Activated T-cell treated with anti-CD3 and anti-CD28 coated beads for 48 hours (primary cell): Measurements from ENCODE around the gene TMEM138.

Source experiments
- DNase-seq: peaks from one replicate; pipeline ENCODE4 v3.0.0-alpha.2; 2020; ENCODE audit warnings: low read depth

TMEM138 gene

DNA sequence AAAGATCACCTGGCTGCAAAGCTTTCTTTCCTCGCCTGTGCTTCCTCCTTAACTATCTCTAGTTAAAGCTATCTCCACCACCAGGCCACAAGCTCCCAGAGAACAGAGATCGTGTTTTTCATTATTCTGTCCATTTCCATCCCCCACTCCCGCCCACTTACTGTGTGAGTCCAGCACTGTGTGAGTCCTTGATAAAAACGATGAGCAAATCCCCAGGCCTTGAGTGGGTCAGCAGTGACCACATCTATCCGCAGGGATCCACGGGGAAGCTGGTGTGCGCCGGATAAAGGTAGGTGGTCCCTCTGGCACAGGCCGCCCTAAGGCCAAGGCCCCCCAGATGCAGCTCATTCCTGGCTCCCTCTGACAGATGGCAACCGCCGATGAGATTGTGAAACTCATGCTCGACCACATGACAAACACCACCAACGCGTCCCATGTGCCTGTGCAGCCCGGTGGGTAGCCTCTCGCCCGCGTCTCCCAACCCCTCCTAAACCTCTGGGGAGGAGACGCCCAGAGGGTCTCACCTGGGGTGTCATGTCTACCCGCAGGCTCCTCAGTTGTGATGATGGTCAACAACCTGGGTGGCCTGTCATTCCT, 19.9 kb upstream of the TMEM138 start:
- DNase-seq: no peak

DNA sequence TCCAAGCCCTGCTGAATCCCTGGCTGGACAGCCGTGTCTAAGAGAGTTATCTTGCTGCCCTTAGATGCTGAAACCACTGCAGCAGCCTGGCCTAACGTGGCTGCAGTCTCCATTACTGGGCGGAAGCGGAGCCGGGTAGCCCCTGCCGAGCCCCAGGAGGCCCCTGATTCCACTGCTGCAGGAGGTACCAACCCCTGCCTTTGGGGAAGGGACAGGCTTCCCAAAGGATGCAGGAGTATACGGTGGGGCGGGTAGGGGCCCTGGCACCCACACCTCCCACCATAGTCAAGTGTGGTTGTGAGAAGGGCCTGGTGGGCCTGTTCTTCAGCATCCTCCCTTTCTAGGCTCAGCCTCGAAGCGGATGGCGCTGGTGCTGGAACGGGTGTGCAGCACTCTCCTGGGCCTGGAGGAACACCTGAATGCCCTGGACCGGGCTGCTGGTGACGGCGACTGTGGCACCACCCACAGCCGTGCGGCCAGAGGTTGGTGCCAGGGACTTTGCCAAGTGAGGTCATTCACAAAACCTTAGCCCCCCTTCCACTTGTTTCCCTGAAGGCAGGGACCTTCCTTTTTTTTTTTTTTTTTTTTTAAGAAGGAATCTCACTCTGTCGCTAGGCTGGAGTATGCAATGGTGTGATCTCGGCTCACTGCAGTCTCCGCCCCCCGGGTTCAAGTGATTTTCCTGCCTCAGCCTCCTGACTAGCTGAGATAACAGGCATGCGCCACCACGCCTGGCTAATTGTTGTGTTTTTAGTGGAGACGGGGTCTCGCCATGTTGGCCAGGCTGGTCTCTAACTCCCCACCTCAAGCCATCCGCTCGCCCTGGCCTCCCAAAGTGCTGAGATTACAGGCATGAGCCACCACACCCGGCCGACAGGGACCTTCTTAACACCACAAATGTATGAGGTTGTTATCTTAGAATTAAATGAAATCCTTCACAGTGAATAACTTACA, 18.1 kb upstream of the TMEM138 start:
- no peak for DNase-seq

DNA sequence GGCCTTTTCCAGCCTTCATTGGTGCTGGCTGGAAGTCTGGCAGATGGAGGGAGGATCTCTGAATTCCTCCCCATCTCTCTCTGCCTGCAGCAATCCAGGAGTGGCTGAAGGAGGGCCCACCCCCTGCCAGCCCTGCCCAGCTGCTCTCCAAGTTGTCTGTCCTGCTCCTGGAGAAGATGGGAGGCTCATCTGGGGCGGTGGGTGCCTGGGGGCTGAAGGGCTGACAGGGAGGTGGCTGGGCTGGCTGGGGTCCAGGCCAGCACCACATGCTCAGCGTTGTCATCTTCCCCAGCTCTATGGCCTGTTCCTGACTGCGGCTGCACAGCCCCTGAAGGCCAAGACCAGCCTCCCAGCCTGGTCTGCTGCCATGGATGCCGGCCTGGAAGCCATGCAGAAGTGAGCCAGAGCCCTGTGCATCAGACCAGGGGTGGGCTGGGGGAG, 17.0 kb upstream of the TMEM138 start:
- DNase-seq: no peak

DNA sequence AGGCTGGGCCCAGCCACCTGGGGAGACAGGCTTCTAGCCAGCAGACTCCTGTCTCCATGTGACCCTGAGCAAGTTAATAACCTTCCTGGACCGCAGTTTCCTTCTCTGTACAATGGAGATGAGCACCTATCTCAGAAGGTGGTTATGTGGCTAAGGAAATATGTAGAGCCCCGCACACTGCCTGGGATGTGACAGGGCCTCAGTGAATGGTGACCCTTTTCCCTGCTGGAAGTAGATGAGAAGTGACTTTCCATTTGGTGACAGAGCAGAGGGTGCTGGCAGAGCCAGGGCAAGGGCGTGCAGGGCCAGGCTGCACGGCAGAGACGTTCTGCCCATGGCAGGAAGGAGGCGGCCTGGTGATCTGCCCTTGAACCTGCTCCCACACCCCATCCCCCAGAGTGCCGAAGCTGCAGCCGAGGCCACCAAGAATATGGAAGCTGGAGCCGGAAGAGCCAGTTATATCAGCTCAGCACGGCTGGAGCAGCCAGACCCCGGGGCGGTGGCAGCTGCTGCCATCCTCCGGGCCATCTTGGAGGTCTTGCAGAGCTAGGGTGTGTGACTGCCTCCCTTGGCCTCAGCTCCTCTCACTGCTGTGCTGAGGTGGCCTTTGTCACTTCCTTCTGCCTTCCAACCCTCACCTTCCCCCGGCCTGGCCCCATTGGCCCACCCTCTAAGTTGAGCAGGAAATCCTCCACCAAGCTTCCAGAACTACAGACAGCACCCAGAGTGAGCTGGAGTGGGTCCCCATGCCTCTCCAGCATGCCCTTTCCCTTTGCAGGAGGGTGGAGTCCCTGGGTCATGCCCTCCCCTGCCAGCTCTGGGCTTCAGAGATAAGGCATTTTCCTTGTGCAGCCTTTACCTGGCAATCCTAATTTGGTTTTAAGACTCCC, 16.0 kb upstream of the TMEM138 start:
- no peak for DNase-seq

DNA sequence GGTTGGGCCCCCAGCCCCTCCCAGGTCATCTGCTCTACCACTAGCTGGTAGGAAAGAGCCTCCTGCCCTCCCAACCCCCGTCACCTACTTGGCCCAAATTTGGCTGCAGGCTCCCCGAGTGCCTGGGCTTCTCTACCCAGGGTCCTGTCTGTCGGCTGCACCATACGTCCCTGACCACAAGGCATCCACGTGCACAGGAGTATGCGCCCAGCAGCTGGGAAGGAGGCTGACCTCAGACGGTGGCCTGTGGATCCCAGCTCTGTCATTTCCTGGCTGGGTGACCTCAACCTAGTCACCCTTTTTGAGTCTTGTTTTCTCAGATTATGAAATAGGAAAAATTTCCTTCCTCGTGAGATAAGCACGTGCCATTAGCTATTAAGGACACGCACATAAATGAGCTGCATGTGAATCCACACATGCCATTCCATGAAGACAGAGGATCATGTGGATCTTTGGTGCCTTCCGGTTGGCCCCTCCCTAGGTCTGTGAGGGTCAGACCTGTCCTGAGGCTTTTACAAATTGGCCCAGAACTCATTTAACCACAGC, 14.2 kb upstream of the TMEM138 start:
- DNase-seq: no peak

DNA sequence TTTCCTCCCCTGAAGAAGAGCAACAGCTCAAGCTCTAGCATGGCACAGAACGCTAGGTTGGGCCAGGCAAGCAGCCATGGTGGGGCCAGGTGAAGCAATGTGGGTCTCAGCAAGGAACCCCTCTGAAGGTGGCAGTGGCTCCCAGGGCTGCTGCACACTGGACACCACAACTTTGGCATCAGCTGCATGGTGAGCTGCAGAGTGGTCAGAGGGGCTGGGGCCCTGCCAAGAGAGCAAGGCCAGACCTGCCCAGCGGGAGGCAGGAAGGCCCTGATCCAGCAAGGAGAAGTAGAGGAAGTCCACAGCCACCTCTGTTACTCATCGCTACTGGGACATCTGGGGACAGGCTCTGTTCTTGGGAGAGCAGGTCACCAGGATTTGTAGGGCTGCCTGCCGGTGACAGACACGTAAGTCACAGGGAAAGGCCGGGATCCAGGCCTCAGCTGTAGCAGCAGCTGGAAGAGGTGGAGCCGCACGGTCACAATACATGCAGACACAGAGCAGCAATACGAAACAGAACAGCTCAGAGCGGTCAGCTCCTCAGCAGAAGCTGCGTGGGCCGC, 12.9 kb upstream of the TMEM138 start:
- no peak for DNase-seq

DNA sequence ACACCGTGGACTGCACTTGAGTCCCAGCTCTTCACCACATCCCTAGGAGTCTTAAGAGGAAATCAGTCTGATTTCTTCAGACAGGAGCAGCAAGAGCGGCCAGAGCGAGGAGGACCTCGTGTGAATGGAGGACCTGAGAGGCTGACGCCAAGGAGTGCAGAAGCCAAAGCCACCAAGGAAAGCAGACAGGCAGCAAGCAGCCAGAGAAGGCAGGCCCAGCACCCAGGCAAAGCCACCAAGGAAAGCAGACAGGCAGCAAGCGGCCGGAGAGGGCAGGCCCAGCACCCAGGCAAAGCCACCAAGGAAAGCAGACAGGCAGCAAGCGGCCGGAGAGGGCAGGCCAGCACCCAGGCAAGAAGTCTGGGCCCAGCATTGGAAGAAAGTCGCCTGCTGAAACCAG, 12.3 kb upstream of the TMEM138 start:
- no peak for DNase-seq

DNA sequence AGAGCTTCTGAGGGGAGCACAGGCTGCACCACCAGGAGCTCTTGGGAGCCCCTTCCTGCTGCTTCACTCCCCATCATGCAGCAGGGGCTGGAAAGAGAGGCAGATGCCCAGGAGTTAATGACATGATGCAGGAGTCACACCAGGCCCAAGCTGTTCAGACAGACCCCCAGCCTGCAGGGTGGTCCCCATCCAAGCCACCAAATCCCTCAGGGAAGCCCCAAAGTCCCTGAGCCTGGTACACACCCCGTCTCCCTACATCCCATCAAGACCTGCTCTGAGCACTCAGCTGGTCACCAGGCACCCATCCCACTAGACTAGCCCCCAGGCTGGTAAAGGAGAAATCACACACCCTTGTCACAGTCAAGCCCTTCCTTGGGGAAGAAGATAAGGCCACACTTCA, 11.8 kb upstream of the TMEM138 start:
- DNase-seq: no peak

DNA sequence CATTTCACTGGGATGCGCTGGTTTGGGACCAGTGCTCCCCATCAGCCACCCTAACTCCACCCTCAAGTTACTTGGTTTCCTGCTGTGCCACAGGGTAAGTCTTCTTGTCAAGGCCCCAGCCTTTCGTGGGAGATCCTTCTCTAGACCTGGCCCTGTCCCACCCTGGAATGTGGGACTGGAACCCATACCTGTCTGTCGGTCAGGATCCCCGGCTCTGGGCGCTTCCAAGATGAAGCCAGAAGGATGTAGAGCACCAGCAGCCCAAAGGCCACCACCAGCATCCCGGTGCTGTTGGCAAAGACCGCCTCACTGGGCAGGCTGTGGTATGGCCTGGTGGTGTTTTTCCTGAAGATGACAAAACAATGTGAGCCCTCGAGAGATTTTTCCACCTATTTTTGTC, 11.4 kb upstream of the TMEM138 start:
- no peak for DNase-seq

DNA sequence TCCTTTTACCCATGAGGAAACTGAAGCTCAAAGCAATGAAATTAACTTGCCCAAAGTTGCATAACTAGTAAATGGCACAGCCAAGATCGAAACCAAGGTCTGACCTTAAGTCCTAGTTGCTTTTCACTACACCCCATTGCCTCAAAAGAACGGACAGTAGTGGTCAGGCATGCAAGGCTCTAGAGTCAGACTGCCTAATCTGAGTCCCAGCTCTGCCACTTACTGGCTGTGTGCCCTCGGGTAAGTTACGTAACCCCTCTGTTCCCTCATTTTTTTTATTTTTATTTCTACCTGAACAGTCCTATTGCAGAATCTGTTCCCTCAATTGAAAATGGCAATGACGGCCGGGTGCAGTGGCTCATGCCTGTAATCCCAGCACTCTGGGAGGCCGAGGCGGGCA, 10.1 kb upstream of the TMEM138 start:
- no peak for DNase-seq

DNA sequence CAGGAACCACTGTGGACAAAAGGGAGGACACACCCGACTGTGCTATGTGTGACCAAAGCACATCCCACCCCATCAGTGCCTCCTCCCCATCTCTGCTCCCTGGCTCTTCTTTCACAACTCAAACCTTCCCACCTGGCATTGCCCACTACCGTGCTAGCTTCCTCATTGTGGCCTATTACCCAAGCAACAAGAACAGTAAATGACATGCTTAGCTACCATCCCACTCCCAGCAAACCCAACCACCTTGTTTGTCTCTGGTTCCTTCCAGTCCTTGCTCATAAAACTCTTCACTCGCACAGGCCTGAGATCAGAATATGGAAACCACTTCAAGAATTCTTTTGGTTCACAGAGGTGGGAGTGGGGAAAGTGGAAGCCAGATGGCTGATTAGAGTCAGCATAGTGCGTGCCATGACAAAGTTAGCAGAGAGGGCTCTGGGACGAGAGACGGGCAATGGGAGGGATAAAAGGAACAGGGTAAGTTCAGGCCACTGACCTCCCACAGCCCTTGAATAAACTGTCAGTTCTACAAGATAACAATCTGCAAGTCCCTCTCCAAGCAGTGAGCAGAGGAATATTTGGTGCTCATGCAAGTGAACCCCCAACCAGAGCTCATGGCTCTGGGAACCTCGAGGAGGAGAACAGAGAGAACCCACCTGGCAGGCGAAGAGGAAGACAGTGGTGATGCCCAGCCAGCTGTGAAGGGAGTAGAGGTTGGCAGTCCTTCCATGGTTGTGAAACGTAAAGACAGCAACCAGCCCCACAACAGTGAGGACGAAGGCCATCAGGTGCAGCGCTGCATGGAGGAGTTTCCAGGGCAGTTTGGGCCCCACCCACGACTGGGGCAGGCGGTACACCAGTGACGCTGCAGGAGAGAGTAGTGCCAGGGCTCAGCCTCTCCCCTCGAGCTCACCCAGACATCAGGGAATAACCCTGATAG, 8.8 kb upstream of the TMEM138 start:
- no peak for DNase-seq

DNA sequence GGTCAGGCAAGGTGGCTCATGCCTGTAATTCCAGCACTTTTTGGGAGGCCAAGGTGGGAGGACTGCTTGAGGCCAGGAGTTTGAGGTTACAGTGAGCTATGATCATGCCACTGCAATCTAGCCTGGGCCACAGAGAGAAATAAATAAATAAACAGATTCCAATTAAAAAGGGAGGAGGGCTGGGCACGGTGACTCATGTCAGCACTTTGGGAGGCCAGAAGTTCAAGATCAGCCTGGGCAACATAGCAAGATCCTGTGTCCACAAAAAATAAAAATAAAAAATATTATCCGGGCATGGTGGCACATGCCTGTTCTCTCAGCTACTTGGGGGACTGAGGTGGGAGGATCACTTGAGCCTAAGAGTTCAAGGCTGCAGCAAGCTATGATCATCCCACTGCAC, 8.0 kb upstream of the TMEM138 start:
- DNase-seq: no peak

DNA sequence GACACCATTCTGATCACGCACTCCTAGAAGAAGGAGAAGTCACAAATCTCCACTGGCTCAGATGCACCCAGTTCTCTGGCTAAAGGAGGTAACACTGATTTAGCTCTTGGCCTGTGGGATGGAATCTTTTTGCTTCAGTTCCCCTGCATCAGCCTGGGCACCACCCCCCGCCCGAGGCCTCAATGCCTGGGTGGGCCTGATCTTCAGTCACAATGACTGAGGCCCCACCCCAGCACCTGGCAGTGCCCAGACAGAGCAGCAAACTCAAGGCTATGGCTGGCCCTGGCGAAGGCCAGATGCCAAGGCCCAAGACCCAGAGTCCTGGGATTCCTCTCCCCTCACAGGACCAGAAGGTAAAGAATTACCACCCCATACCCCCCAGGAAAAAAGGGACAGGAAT, 5.5 kb upstream of the TMEM138 start:
- no peak for DNase-seq

DNA sequence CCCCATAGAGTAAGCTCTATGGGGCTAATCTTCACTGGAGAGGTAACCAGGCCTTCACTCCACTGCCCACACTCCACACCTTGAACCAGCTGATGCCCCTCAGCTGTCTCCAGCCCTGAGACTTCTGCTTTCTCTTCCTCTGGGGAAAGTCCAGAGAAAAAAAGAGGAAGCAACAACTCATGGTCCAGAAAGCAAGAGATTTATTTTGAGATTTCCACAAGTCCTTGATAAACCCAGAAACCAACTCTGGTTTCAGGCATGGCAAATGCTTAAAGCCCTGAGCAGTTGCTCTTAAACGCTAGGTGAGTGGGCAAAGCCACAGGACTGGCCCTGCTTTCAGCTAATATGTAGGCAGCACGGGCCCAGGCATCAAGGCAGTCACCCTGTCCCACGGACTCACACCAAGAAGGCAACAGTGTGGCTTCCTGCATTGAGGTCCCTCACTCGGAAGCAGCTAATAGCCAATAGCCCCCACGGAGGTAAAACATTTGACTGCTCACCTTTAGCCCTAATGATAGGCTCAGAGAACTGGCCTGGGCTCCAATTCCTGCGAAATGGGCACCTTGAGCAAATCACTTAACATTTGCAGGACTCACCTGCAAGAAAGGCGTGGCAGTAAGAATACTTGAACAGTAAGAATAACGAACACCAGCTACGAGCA, 4.8 kb upstream of the TMEM138 start:
- DNase-seq: no peak

DNA sequence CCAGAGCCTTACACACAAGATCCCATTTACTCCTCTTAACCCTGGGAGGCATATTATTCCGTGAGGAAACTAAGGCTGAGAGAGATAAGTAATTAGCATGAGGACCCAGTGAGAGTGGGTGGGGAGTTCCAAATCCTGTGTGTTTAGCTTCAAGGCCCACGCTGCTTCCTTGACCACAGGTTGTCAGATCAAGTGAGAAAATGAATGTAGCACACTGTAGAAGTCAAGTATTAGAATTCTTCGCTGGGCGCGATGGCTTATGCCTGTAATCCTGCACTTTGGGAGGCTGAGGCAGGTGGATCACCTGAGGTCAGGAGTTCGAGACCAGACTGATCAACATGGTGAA, 4.3 kb upstream of the TMEM138 start:
- no peak for DNase-seq

DNA sequence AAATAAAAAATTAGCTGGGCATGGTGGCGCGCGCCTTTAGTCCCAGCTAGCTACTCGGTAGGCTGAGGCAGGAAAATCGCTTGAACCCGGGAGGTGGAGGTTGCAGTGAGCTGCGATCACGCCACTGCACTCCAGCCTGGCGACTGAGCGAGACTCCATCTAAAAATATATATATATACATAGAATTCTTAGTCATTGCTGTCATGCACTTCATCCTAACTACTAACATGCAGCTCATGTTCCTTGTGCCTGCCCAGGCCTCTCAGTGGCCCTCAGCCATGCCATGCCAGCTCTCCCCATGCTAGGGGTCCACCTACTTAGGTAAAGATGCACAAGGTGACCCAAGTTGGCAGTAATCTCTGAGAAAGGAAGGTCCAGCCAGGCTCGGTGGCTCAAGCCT, 3.6 kb upstream of the TMEM138 start:
- DNase-seq: no peak

DNA sequence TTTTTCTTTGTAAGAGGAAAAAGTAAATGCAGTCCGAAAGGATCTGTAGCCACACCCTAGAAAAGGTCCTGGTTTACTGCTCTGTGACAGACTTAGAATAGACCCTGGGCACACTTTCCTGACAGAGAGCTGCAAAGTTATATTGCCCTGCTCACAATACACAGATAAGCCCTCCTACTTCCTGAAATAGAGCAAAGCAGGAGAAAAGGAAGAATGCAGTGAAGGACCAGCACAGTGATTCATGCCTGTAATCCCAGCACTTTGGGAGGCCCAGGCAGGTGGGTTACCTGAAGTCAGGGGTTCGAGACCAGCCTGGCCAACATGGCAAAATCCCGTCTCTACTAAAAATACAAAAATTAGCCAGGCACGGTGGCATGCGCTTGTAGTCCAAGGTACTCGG, 2.7 kb upstream of the TMEM138 start:
- no peak for DNase-seq

DNA sequence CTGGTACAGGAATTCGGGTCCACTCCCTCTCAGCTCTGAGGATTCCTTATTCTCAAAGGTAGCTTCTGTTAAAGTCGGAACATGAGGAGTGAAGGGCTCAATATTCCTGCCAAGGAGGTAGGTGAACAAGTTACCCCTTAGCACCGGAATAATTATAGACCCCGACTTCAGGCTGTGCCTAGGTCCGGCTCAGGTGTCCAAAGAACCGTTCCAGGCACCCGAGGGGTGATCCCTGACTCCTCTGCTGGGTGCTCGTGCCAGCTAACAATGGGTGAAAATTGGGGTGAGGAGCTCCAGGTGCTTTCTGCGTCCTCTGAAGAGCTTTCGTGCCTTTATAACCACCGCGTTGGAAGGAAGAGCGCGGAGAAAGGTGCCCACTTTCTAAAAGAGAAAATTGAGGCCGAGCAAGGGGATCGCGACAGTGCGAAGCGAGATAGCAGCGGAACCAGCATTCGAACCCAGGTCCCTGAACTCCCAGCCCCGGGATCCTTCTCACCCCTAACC, 885 bp upstream of the TMEM138 start:
- DNase-seq: no peak

DNA sequence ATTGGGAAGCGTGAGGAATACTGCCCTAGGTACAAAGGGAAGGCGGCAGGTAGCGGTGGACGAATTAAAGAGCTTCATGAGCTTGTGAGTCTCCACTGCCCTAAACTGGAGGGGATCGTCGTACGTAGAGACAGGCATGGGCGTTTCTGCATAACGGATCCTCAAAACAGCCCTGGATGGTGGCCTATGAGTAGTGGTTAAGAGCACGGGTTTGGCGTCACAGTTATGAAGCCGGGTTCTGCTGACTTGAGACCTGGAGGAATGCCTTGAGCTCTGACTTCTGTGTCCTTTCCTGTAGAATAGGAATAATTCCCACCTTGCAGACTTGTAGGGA, 335 bp downstream of the TMEM138 start:
- DNase-seq: peak; percentile 8

DNA sequence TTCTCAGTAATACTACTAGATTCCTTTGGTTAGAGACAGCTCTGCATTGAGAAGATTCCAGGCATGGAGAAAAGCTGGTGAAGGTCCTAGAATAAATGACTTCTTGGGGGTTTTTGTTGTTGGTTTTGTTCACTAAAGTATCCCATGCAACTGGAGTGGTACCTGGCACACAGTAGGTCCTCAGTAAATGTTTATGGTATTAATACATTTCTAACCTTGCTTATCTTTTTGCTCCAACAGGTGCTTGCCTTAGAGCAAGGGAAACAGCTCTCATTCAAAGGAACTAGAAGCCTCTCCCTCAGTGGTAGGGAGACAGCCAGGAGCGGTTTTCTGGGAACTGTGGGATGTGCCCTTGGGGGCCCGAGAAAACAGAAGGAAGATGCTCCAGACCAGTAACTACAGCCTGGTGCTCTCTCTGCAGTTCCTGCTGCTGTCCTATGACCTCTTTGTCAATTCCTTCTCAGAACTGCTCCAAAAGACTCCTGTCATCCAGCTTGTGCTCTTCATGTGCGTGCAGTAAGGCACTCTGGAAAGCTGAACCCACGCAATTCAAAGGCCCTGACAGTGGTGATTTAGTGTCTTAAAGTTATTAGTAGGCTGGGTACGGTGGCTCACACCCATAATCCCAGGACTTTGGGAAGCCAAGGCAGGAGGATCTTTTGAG, 2.0 kb downstream of the TMEM138 start:
- no peak for DNase-seq
